Neural cell (in vitro differentiated cells): ENCODE results near the gene NRARP. TPM values are rescaled to one million over a fixed set of nuclear protein-coding genes. Genes with fewer than 3 reads are reported as not detected.

Experiments used
- H2AFZ ChIP-seq: fragments of 200-600, 300-800 bp; sonication (generic), shearing (Covaris generic); 2 replicates; pipeline ENCODE4 v1.6.0; 2014; ENCODE audit warnings: low read depth, mild to moderate bottlenecking, antibody characterized with exemption, low read length, moderate library complexity
- H3F3A ChIP-seq: fragments of 200-600 bp; shearing (Covaris generic); 2 replicates; pipeline ENCODE4 v1.6.1; 2016; ENCODE audit warnings: mild to moderate bottlenecking, moderate library complexity, mixed read lengths, antibody characterized with exemption, low read length; ENCODE audit not compliant: insufficient read depth, poor library complexity, severe bottlenecking
- H3K27ac ChIP-seq: fragments of 200-600, 300-800 bp; sonication (generic), shearing (Covaris generic); 2 replicates; pipeline ENCODE4 v1.5.1; 2014; ENCODE audit warnings: mild to moderate bottlenecking, low read length, moderate library complexity
- H3K27me3 ChIP-seq: fragments of 300-800, 200-600 bp; sonication (generic), shearing (Covaris generic); 2 replicates; pipeline ENCODE4 v1.6.0; 2014; ENCODE audit warnings: mild to moderate bottlenecking, low read depth, low read length, moderate library complexity; ENCODE audit not compliant: insufficient read depth
- H3K36me3 ChIP-seq: fragments of 300-800, 200-600 bp; sonication (generic), shearing (Covaris generic); 2 replicates; pipeline ENCODE4 v1.5.1; 2014; ENCODE audit warnings: mild to moderate bottlenecking, antibody characterized with exemption, low read length, moderate library complexity; ENCODE audit not compliant: insufficient read depth
- H3K4me2 ChIP-seq: fragments of 300-800, 200-600 bp; sonication (generic), shearing (Covaris generic); 2 replicates; pipeline ENCODE4 v1.6.0; 2014; ENCODE audit warnings: mild to moderate bottlenecking, low read length
- H3K4me3 ChIP-seq: fragments of 300-800, 200-600 bp; sonication (generic), shearing (Covaris generic); 2 replicates; pipeline ENCODE4 v1.5.1; 2014; ENCODE audit warnings: mild to moderate bottlenecking, low read length, moderate library complexity
- H3K79me2 ChIP-seq: fragments of 200-600 bp; shearing (Covaris generic); replicated peaks from 2 replicates; pipeline ENCODE4 v1.6.0; 2014; ENCODE audit warnings: mild to moderate bottlenecking, low read length, moderate library complexity; ENCODE audit not compliant: insufficient read depth
- H3K9ac ChIP-seq: fragments of 300-800, 200-600 bp; sonication (generic), shearing (Covaris generic); 2 replicates; pipeline ENCODE4 v1.6.1; 2016; ENCODE audit warnings: mild to moderate bottlenecking, low read length, mixed read lengths
- H3K9me2 ChIP-seq: fragments of 200-600 bp; shearing (Covaris generic); 2 replicates; pipeline ENCODE4 v1.6.1; 2016; ENCODE audit warnings: mild to moderate bottlenecking, low read length, mixed read lengths; ENCODE audit not compliant: insufficient read depth
- H3K9me3 ChIP-seq: fragments of 200-600, 300-800 bp; sonication (generic), shearing (Covaris generic); 2 replicates; pipeline ENCODE4 v1.6.1; 2016; ENCODE audit warnings: mild to moderate bottlenecking, mixed run types, low read length, moderate library complexity, mixed read lengths
- H4K20me1 ChIP-seq: fragments of 200-600 bp; shearing (Covaris generic); 2 replicates; pipeline ENCODE4 v1.6.1; 2016; ENCODE audit warnings: mild to moderate bottlenecking, mixed run types; ENCODE audit not compliant: insufficient read depth
- CTCF ChIP-seq: fragments of 450-650 bp; IDR thresholded peaks from 2 replicates; pipeline ENCODE4 v1.5.1; 2014; ENCODE audit warnings: antibody characterized with exemption, mild to moderate bottlenecking, moderate library complexity; ENCODE audit not compliant: poor library complexity, severe bottlenecking
- EP300 ChIP-seq: fragments of 450-650 bp; conservative IDR thresholded peaks from 2 replicates; pipeline ENCODE4 v1.6.1; 2014; ENCODE audit warnings: antibody characterized with exemption, mild to moderate bottlenecking, moderate library complexity; ENCODE audit not compliant: poor library complexity, severe bottlenecking
- EZH2 ChIP-seq: fragments of 200-600, 300-800 bp; shearing (Covaris generic), sonication (generic); IDR thresholded peaks from 2 replicates; pipeline ENCODE4 v1.6.1; 2014; ENCODE audit warnings: antibody characterized with exemption, low read length, borderline replicate concordance, mild to moderate bottlenecking; ENCODE audit not compliant: insufficient read depth, poor library complexity, severe bottlenecking
- MXI1 ChIP-seq: fragments of 450-650 bp; conservative IDR thresholded peaks from 2 replicates; pipeline ENCODE4 v1.6.1; 2014; ENCODE audit warnings: antibody characterized with exemption, mild to moderate bottlenecking; ENCODE audit not compliant: poor library complexity, severe bottlenecking
- POLR2AphosphoS5 ChIP-seq: IDR thresholded peaks from 2 replicates; pipeline ENCODE4 v1.6.1; 2012
- RAD21 ChIP-seq: fragments of 450-650 bp; conservative IDR thresholded peaks from 2 replicates; pipeline ENCODE4 v1.6.1; 2014; ENCODE audit warnings: antibody characterized with exemption, mild to moderate bottlenecking, moderate library complexity
- REST ChIP-seq: IDR thresholded peaks from 2 replicates; pipeline ENCODE4 v1.6.1; 2012; ENCODE audit warnings: borderline replicate concordance
- SMC3 ChIP-seq: fragments of 450-650 bp; conservative IDR thresholded peaks from 2 replicates; pipeline ENCODE4 v1.6.1; 2014; ENCODE audit warnings: antibody characterized with exemption, mild to moderate bottlenecking, moderate library complexity; ENCODE audit not compliant: poor library complexity
- TAF1 ChIP-seq: IDR thresholded peaks from 2 replicates; pipeline ENCODE4 v1.6.1; 2012; ENCODE audit warnings: low read depth
- polyA plus RNA-seq: library from polyadenylated mRNA; depleted of rRNA; stranded (reverse); fragments of >200 nt; gene quantifications from 2 replicates; pipeline ENCODE4 v1.2.3, GENCODE V29; 2014

The NRARP gene
- polyA plus RNA-seq, 1 donor from 2014 or later: 2.3 TPM

GRCh38 chr9:137277329-137278041, 24.6 kb downstream of the NRARP start, which contains the start of gene TOR4A:
Gene TOR4A, plus strand, starts transcription at chr9:137277726. Its CDS starts 964 bp downstream, at chr9:137278690.
- no peak within 1 kb of the TSS for H3K9ac ChIP-seq
- TF ChIP-seq RAD21 (no peak), EZH2 (no peak), TAF1 (no peak), EP300 (no peak)
- H3K4me2 ChIP-seq: no peak within 1 kb of the TSS
- H2AFZ ChIP-seq: no peak within 1 kb of the TSS
- H3F3A ChIP-seq: no peaks in the 10 kb centered on the region
- no peak within 1 kb of the TSS for H3K27ac ChIP-seq
- peaks cover 4% of the 10 kb centered on the region for H3K36me3 ChIP-seq
- no peaks in the 10 kb centered on the region for H3K79me2 ChIP-seq
- no peak within 1 kb of the TSS for H3K4me3 ChIP-seq
- no peaks in the 10 kb centered on the region for H3K9me2 ChIP-seq
- H3K9me3 ChIP-seq: no peaks in the 10 kb centered on the region
- H4K20me1 ChIP-seq: no peaks in the 10 kb centered on the region
- peaks cover 18% of the 10 kb centered on the region for H3K27me3 ChIP-seq

- Histone ChIP-seq H3K9me3 (no peaks in the 10 kb centered on the region), H3K27ac (no peak overlapping the region), H2AFZ (no peak overlapping the region), H3K9ac (no peak overlapping the region), H3K79me2 (no peaks in the 10 kb centered on the region), H3K36me3 (peaks cover 7% of the 10 kb centered on the region), H3F3A (no peaks in the 10 kb centered on the region), H3K27me3 (peaks cover 15% of the 10 kb centered on the region), H3K4me3 (no peak overlapping the region), H3K9me2 (no peaks in the 10 kb centered on the region), H3K4me2 (no peak overlapping the region), H4K20me1 (no peaks in the 10 kb centered on the region)
- TF ChIP-seq EZH2 (no peak), RAD21 (no peak), MXI1 (no peak), POLR2AphosphoS5 (no peak), TAF1 (no peak), EP300 (no peak), SMC3 (no peak), REST (no peak), CTCF (no peak)
These were observed 25.4 kb downstream of the NRARP start for GRCh38 chr9:137276473-137277328.
